Activated naive CD8-positive, alpha-beta T cell treated with anti-CD3 and anti-CD28 coated beads, Interleukin-2, amount 50 U/mL, for 16 hours (primary cell): Measurements from ENCODE around the gene IQCB1.
"Not testable (repeated sequence)": the region's sequence is repeated elsewhere in the genome, so short reads cannot be mapped to it uniquely, and the experiment has no call there.

ENCODE experiments used
- DNase-seq: peaks from one replicate; pipeline ENCODE4 v3.0.0-alpha.2; 2020; ENCODE audit warnings: low read depth, low spot score

Gene IQCB1

GRCh38 chr3:121803771-121804320, 31.0 kb downstream of the IQCB1 start:
- DNase-seq: no peak

- DNase-seq: no peak
Observed at GRCh38 chr3:121800906-121801305, 34.0 kb downstream of the IQCB1 start.

DNA sequence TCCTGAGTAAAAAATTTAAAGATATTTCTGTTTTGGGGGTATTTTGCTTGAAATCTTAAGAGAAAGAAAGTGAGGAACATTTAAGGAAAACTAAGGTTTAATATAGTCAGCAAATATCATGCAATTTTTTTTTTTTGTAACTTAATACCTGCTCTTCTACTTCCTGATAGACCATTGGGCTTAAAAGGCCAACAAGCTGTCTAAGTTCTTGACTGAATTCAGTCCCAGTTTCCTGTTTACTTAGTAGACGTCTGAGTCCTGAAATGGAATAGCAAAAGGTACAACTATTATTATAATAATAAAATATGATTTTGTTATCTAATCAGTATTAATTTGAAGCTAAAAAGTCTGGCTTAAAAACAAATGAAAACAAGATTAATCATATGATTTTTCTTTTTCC, 37.9 kb downstream of the IQCB1 start:
- DNase-seq: no peak

DNA sequence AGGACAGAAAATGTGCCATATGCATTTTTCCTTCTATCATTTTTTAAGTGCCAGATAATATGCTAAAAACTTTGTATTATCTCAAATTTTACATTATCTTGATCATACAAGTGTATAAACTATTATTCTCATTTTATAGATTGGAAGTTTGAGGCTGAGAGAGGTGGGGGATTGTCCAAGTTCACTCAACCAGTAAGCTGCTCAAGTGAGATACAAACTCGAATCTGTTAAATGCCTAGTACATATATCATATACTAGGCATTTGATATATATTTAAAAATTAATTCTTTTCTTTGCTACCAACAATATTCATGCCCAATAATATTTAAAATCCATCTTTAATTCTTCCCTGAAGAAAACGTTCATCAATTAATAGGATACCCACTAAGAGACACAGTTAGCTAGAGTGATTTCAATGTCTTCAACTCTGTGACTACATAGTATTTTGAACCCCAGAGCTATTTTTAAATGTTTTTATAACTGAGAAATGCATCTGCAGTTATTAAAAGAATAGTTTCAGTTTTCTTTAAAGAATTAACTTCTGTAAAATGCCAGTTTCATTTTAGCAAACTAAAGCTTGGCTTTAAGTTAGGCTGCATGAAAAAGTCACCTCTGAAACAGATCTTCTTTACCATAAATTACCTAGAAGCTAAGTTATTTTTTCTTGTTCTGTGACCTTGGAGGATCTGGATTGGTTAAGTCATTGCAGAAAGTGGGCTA, 40.4 kb downstream of the IQCB1 start:
- DNase-seq: no peak

GRCh38 chr3:121793078-121793477, 41.8 kb downstream of the IQCB1 start:
- no peak for DNase-seq

DNA sequence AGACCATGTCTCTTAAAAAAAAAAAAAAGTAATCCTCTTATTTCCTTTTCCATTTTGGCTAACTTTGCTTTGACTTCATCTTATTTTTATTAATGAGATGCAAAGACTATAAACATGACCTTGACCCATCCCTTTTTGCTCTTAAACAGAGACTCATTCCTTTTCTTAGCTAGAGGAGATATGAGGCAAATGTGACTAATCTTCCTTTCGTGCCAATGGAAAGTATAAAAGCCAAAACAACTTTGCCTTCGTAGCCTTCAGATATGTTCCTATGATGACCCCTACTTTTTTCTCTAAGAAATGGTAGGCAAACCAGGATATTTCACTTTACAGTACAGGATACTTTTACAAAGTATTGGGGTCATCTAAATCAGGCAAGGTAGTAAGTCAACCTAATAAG, 48.4 kb downstream of the IQCB1 start:
- no peak for DNase-seq

DNA sequence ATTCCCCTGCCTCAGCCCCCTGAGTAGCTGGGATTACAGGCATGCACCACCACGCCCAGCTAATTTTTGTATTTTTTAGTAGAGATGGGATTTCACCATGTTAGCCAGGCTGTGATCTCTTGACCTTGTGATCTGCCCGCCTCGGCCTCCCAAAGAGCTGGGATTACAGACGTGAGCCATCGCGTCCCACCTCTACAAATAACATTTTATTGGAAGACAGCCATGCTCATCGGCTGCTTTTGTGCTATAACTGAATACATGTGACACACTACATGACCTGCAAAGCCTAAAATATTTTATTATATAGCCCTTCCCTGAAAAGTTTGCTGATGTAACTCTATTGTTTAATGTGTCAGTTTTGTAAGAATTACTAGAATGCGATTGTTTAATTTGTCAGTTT, 52.1 kb downstream of the IQCB1 start:
- DNase-seq: not testable (repeated sequence)

DNA sequence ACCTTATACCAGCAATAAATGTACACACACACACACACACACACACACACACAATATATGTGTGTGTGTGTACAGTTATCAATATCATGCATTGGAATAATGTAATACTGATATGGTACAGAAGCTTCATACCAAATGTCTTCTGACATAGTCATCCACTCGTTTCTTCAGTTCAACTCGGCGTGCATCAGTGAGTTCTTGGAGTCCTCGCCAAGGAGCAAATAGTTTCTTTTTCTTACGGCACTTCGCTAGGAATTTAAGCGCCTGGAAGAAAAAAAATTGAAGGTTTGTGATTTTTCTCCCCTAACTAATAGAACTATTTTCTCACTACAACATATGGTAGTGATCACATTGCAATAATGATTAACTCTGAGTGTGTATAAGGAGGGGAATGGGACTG, 53.2 kb downstream of the IQCB1 start:
- no peak for DNase-seq

- DNase-seq: not testable (repeated sequence)
Observed at GRCh38 chr3:121775095-121775494, 59.8 kb downstream of the IQCB1 start.

DNA sequence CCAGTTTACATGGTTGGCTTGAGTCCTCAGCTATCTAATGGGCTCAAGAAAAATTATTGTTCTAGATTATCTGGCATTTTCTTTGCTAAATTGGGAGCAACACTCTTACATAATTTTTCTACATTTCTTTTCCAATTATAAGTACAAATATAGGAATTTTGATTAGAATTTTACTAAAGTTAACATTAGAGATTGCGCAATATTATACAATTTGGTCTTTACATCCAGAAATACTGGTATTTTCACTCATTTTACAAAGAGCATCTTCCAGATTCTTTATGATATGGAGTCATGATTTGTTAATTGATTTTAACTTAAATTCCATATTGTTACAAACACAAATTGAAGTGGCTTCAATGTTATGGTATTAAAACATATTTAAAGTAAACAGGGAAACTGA, 65.6 kb downstream of the IQCB1 start:
- no peak for DNase-seq

- no peak for DNase-seq
Observed at GRCh38 chr3:121768452-121768851, 66.4 kb downstream of the IQCB1 start.

- no peak for DNase-seq
Observed at GRCh38 chr3:121759541-121760202, 75.2 kb downstream of the IQCB1 start.

GRCh38 chr3:121758727-121759450, 76.0 kb downstream of the IQCB1 start:
- DNase-seq: no peak

DNA sequence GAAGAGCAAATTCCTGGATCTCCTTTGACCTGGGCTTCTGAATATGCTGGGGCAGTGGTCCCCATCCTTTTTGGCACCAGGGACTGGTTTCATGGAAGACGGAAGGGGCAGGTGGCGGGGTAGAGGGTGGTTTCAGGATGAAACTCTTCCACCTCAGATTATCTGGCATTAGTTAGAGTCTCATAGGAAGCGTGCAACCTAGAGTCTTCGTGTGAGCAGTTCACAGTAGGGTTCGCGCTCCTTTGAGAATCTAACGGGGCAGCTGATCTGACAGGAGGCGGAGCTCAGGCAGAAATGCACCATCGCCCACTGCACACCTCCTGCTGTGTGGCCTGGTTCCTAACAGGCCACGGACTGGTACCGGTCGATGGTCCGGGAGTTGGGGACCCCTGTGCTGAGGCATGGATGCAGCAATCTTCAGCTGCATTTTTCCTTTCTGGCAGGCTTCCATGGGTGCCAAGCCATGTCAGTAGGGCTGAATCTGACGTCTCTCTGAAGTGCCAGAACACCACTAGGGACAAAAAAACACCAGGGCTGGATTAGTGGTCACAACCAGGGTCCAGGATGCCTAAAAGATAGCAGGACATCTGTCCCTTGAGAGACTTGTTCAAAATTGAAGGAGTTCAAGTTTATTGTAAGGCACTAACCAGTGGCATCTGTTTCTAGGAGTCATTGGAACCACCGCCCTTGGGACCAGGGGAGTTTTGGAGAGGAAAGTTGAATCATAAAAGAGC, 76.9 kb downstream of the IQCB1 start:
- no peak for DNase-seq

DNA sequence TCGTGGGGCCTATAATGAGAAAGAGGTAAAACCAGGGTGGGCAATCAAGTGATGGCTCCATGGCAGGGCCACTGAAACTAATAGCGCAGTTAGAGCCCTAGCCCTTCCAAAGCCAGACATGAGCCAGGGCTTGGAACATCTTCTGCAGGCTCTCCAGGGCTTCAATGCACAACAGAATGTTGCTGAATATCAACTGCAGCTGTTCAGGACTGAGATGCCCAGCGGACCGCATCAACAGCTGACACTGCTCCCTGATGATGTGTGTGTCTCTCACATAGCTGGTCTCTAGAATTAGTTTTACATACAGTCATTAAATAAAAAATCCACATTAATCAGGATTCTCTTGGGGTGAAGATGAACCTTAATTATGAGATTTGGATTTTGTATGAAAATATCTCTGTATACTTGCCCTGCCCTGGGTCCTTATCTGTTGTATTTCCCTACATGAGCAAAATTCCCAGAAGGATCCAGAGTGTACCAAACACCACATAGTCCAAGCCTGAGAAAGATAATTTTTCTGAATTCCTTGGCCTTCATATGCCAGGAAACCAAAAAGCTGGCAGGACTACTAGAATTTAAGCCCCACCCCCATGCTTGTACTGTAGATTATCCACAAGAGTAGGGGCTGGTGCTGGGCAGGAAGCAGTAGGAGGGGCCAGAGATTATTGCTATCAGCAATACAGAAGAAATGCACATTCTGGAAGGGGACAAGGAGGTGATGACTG, 77.6 kb downstream of the IQCB1 start:
- DNase-seq: no peak

- no peak for DNase-seq
Observed at GRCh38 chr3:121752772-121753171, 82.1 kb downstream of the IQCB1 start.

- no peak for DNase-seq
Observed at GRCh38 chr3:121752261-121752660, 82.6 kb downstream of the IQCB1 start.

DNA sequence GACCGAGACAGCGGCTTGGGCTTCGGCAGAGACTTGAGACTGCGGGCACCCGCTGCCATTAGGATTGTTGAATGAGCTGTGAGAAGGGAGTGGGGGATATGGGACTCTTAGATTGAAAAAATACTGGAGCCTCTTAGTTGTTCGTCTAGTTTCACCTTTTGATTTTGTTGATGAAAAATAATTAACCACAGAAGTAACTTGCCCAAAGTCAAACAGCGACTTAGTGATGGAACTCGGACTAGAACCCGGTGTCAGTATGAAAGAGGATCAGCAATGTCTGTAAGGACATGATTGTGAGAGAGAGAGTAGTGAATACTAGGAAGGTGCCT, 84.8 kb downstream of the IQCB1 start:
- no peak for DNase-seq

- peak; percentile 84 for DNase-seq
Observed at GRCh38 chr3:121749276-121750086, 85.4 kb downstream of the IQCB1 start, which contains the start of gene GOLGB1. Gene GOLGB1, minus strand, starts transcription at chr3:121749741. Its CDS starts 18,770 bp downstream, at chr3:121730971.

DNA sequence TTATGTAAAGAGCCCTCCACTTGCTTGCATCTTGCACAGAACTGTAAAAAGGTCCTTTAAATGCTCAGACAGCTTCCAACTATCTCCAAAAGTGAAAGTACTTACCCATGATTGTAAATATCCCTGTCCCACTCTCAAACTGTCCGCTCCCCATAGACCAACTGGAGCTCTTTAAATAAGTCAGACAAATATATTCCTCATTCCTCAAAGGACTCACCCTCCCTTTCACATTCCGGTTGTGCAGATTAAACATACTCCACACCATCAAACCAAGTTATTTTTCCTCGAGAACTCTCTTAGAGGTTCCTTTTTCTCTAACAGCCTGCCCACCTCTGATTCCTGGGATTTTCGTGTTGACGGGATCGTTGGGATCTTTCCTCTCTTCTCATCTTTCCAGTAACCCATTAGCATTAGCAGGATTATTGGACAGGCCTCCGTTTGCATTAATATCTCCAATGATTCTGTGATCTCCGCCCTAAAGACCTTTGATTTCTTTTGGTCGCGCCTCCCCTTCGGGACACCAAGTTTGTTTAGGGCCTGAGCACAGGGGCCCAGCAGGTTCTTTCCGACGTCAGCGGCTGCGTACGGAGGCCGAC, 86.1 kb downstream of the IQCB1 start:
- no peak for DNase-seq
